GM18511 (cell line): Measurements from ENCODE around the gene KHNYN.

Source experiments
- ATAC-seq: cut with Tn5 transposase; IDR thresholded peaks from one replicate; pipeline ENCODE4 v1.9.1; 2021; ENCODE audit warnings: mild to moderate bottlenecking, moderate library complexity; ENCODE audit not compliant: unreplicated experiment

The KHNYN gene

DNA sequence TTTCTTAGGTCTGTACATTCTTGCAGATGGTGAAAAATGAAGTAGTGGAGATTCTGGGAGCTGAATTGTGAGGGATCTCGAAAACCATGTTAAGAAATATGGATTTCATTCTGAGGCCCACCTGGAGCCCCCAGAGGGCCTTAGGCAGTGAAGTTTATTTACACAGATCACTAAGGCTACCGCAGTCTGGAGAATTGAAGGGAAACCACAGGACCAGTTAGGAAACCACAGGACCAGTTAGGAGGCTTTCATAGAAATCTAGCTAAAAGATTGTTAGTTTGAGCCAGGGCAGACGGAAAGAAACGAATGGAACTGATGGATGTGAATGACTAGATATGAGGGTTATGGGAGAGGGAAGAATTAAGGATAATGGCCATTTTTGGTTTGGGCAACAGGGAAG, 7.5 kb upstream of the KHNYN start:
- ATAC-seq, result no peak

DNA sequence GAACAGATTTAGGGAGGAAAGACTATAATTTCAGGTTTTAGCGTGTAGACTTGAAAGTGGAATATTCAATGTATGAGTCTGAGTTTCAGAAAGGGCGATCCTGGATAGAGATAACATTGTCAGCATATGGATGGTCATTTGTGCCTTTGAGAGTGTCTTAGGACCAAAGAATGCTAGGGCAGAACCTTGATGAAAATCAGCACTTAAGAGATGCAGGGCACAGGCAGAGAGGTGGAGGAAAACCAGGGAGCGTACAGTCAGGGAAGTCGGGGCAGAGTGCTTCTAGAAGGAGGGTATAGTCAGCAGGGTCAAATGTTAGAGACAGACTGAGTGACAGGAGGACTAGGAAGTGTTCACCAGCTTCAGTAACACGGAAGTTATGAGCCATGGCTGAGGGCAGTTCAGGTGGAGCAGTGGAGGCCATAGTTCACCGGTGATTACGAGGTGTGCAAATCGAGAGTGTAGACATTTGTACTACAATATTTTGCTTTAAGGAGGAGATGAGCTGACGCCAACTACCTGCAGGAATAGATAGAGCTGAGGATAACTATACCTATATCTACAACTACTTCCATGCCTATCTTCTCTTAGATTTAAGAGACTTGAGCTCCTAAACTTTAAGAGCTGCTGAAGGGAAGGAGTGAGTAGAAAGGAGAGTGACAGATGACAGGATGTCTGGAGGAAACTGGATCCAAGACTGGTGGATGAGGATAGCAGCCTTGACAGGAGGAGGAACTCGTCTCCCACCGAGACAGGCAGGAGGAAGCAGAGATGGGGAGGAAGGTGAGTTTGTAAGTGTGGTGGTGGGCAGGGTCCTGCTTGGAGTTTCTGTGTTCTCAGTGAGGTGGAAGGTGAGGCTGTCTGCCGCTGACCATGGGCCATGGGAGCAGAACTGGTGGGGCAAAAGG, 6.8 kb upstream of the KHNYN start:
- no peak for ATAC-seq

DNA sequence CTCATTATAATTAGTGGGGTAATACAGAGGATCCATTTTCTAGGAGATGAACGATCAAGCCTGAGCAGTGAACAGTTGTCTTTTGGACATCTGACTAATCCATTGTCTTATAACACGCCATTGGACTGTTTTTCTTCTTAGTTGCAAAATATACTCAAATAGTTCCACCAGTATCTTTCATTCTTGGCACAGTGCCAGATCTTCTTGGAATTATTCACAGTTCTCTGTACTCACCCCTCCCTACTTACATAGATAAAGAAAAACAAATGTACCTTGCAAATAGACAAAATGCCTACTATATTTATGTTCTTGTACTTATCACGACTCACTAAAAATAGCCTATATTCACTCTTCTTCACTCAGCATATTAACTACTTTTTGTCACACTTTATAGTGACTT, 4.0 kb upstream of the KHNYN start:
- ATAC-seq, result no peak

DNA sequence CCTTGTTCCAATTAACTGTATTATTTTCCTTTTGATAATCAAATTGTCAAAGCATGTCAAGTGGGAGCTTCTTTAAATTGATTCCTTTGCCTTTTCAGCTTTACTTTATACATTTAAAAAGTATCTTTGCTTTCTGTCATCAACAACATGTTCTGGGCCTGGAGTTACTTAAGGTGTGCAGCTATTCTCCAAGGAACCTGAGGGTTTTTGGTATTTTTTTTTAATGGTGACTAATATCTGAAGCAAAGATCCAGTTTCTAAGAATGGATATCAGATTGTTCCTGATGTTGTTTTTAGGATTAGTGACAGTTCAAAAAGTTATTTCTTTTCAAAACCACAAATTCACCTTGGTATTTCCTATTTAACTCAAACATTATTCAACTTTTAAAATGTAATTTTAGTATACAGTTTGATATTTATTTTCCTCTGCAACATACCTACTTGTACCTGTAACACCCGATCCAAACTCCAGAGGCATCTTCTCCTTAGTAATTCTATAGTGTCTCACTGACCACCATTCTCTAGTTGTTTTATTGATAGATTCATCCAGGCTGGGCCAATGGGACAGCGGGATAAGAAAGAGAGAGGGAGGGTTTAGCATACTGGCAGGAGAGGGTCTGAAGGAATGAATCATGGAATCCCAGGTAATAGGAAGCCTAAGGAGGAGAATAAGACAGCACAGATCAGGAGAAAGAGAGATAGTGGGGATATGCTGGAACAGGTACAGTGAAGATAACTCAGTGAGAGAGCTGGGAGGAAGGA, 3.4 kb upstream of the KHNYN start:
- ATAC-seq, result no peak

DNA sequence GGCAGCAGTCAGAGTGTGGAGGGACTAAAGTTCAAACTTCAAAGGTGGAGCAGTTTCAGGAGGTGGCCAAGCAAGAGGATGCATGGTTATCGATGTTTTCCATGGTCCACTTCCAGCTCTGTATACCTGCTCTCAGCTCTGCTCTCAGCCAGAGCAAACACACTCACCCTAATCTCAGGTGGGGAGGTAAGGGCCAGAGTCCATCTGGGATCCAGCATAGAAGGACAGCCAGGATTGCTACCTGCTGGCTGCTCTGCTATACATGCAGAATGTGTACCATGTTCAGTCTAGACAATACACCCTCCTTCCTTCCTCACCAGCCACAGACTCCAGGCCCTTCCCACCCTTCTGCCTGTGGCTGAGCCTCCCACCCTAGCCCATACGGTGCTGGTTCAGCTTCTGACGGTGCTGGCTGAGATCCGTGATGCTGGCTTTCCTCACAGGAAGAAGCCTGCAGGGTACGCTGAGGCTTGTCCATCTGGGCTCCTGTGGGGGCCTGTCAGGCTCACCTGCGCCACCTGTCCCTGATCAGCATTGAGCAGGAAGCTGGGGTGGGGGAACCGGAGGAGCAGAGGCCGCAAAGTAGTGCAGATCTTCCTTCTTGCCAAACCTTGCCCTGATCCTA, 2.7 kb upstream of the KHNYN start:
- ATAC-seq, result no peak

DNA sequence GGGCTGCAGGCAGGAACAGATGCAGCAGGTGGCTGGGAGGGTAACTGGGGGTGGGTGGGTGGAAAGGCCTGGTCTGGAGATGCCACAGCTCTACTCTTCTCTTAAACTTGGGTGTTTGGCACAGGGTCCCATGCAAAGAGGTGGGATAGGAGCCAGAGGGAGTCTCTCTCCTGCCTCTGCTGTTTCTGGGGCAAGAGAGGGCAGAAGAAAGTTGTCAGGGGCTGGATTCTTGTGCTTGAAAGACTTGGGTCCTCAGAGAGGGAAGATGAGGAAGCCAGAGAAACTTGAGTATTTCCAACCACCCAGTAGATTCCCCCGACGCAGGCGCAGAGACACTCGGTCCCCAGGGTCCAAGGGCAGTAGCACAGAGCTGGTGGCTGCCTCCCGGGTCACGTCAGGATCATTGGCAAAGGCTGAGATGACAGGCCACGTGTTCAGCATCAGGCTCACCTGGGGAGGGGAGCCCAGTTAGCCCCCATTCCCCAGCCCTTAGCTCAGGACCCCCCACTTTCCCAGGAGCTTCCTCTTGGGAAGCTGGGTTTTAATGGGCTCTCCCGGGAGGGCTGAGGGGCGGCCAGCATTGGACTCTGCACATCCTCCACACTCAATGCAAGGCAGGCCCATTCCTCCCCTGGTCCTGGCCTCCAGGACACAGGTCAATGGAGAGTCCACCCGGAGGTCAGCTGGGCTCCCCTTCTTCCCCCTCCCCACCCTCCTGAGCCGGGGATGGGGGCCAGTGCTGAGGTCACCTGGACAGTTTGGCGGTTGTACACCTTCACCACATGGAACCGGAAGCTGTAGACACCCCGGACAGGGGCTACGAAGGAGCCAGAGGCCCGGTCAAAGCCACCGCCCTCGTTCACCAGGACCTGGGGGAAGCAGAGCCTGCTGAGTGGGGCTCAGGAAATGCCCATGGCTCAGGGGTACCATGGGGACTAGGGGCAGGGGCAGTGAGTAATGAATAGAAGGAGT, 1.9 kb upstream of the KHNYN start:
- no peak for ATAC-seq

DNA sequence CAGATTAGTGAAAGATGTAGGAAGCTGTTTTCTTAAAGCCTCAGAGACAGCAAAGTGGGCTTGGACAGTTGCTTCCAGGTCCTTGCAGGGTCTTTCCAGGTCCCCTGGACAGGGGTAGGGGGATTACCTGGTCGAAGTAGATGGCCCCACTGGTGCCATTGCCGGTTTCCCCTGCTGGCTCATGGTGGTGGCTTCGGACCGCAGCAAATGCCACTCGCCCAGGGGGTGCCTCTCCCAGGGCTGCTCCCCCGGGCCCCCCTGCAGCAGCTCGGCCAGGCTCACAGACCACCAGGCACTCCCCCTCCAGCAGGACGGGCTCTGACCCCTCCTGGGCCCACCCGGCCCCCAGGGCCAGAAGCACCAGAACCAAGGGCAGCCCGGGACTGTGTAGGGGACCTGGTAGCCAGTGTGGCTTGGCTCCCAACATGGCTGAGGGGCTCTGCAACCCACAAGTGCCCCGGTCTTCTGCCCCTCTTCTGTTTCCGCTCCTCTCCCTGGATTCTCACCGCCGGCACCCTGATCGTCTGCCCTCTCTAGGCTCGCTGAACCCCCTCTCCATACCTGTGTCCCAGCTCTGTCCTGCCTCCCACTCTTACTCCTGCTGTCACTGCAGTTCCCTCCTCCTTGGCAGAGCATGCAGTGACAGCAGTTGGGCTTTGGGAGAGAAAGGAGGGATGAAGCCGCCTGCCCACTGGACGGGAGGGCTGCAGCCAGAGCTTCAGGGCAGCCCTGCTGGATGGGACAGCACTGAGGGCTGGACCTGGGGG, 943 bp upstream of the KHNYN start:
- no peak for ATAC-seq

DNA sequence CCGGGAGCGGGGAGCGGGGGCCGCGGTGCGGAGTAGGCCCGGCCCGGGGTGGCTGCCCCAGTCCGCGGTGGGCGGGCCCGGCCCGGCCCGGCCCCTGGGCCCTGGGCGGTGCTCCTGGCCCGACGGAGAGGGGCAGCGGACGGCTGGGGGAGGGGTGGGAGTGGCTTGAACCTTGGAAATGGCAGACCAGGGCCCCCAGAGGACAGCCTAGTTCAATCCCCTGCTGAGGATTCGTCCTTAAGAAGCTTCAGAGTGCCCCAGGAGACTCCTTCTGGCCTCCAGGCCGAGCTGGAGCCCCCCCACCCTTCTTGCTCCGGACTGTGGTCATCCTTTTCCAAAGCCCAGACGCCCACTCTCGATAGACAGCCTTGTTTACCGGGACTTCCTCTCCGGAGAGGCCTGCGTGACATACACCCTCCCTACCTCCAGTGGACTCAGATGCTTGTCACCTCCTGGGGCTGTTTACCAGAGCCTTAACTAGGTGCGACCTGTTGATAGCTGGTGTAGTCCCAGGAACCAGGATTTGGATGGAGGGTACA, 458 bp downstream of the KHNYN start:
- peak; percentile 77 for ATAC-seq

DNA sequence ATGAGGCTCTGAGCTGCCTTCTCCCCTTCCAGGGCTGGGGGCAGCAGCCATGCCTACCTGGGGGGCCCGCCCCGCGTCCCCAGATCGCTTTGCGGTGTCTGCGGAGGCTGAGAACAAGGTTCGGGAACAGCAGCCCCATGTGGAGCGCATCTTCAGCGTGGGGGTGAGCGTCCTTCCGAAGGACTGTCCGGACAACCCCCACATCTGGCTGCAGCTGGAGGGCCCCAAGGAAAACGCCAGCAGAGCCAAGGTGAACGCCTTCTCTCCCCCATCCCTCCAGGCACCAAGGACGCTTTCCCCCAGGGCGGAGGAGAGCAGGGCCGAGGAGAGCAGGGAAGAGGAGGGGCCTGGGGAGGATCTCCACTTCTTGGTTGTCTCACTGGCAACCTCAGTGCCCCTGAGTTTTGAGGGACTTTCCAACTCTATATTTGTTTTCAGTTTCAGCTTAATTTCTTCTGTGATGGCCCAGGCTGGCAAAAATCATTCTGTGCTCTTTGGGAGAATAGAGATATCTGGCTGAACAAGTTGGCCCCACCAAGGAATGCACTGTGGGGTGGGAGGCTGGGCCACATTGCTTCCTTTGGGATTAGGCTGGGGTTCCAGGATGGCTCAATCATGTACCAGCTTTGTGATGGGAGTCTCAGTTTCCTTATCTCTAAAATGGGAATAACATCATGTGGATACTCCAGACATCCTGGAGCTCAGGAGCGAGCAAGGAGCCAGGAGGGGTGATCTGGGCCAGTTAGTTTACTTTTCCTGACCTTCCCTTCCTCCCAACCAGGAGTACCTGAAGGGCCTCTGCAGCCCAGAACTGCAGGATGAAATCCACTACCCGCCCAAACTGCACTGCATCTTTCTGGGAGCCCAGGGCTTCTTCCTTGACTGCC, 1.2 kb downstream of the KHNYN start:
- ATAC-seq, result peak; percentile 28

DNA sequence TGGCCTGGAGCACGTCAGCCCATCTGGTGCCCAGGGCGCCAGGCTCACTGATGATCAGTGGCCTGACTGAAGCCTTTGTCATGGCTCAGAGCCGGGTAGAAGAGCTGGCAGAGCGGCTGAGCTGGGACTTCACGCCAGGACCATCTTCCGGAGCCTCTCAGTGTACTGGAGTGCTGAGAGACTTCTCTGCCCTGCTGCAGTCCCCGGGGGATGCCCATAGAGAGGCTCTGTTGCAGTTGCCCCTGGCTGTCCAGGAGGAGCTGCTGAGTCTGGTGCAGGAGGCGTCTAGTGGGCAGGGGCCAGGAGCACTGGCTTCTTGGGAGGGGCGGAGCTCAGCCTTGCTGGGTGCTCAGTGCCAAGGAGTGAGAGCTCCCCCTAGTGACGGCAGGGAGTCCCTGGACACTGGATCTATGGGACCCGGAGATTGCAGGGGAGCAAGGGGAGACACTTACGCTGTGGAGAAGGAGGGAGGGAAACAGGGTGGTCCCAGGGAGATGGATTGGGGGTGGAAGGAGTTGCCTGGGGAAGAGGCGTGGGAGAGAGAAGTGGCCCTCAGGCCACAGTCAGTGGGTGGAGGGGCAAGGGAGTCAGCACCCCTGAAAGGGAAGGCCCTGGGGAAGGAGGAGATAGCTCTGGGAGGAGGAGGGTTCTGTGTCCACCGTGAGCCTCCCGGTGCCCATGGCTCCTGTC, 2.0 kb downstream of the KHNYN start:
- ATAC-seq, result peak; percentile 51

DNA sequence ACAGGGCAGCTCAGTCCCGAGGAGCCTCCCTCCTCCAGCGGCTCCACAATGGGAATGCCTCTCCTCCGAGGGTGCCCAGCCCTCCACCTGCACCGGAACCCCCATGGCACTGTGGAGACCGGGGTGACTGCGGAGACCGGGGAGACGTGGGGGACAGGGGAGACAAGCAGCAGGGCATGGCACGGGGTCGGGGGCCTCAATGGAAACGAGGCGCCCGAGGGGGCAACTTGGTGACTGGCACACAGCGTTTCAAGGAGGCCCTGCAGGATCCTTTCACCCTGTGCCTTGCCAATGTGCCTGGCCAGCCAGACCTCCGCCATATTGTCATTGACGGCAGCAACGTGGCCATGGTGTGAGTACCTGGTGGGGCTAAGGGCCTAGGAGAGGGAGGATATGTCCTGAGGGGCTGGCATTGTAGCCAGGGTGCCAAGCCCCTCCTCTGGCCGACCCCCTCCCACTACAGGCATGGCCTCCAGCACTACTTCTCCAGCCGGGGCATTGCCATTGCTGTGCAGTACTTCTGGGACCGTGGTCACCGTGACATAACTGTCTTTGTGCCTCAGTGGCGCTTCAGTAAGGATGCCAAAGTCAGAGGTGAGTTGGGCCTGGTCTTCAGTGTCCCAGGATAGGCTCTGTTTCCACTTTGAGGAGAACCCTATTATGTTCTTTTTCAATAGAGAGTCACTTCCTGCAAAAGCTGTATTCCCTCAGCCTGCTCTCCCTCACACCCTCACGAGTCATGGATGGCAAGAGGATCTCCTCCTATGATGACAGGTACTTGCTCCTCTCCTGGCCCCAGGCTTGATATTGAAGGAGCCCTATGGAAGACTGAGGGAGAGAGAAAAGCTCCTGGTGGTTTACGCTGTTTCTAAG, 2.7 kb downstream of the KHNYN start:
- ATAC-seq, result no peak

DNA sequence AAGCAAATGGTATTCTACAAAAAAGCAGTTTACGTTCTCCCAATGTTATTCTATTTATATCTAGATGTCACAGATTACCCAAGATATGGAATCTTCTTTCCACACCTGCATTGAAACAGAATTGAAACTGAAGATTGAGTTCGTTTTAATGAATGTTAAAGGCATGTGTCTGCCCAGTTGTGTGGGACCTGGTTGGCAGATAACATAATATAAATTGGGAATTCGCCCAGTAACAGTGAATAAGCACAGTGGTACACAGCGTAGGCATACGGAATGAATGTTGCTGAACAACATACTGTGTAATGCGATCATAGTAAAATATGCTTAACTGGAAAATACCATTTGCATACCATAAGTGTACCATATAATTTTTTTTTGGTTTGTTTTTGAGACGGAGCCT, 4.3 kb downstream of the KHNYN start:
- no peak for ATAC-seq

DNA sequence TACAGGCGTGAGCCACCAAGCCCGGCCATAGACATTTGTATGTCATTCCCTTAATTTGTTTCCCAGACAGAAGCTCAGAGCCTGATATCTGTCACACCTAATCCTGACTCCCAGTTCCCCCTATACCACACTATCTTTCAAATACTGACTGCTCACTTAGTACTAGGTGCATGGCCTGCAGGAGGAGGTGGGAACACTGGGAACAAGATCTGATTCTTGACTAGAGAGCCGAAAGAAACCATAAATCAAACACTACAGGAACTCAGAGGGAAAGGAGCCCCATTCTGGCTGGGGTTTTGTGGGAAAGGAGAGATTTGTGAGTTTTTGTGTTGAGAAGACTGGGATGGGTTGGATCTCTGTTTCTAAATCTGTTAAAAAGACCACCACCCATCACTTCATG, 4.9 kb downstream of the KHNYN start:
- no peak for ATAC-seq

DNA sequence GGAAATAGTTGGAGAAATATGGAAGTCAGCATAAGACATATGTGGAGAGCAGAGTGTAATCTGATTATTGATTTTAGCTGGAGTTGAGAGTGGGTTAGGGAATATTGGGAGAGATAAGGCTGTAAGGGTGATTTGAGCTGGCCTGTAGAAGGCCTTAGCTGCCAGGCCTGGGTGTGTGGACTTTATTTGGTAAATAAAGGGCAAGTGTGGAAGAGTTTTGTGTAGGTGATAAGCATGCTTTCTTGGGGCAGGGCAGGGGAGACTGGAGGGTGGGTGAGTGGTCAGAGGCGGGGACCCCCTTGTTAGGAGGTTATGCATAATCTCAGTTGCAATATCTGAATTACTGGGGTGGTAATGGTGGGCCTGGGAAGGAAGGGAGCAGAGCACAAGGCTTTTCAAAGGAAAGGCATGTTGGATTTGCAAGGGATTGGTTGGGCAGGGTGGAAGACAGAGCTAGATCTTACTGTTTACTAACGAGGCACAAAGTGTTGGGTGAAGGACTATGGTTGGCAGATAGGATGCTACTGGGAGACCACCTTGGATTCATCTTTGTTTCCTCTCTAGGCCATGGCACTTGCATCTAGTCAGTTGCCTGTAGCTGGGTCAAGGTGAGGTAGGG, 5.5 kb downstream of the KHNYN start:
- ATAC-seq, result no peak

DNA sequence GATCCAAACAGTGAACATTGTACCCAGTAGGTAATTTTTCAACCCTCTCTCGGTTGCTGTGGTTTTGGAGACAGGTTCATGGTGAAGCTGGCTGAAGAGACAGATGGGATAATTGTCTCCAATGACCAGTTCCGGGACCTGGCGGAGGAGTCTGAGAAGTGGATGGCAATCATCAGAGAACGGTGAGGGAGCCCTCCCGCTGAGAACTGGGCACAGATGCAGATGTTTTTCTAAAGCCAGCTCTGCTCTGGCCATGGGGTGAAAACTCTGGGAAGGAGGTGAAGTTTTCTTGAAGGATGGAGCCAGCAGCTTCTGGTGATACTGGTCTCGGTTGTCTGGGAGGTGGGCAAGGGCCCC, 6.2 kb downstream of the KHNYN start:
- no peak for ATAC-seq

DNA sequence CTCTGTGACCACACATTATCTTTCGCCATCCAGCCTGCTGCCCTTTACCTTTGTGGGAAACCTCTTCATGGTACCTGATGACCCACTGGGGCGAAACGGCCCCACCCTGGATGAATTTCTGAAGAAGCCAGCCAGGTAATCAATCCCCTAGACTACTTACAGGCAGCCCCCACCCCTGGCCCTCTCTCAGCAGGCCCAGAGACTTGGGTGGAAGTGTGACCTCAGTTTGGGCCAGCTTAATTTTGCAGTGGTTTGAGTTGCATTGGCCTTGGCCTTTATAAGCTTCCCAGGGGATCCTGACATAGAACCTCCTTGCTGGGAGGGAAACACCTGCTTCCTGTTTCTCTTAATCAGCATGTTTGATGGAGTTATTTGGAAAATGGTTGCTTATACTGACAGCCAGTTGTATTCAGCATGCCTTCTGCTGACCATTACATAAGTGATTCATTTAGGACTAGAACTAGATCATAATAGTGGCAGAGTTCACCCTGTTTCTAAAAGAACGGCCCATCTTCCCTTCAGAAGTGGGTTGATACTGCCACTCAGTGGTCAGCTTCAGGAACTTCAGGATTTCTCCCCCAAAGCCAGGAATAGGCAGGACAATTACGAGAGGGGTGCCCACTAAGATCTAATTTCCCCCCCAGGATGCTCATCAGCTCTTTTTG, 6.7 kb downstream of the KHNYN start:
- ATAC-seq, result peak; percentile 58
